ENCODE measurements around the gene PTPRU. TPM values are rescaled to one million over a fixed set of nuclear protein-coding genes. Genes with fewer than 3 reads are reported as not detected.

The PTPRU gene
- polyA plus RNA-seq, 1 of the 3 experiments (the other 2 are of a cell fraction) = 3.5 TPM

DNA sequence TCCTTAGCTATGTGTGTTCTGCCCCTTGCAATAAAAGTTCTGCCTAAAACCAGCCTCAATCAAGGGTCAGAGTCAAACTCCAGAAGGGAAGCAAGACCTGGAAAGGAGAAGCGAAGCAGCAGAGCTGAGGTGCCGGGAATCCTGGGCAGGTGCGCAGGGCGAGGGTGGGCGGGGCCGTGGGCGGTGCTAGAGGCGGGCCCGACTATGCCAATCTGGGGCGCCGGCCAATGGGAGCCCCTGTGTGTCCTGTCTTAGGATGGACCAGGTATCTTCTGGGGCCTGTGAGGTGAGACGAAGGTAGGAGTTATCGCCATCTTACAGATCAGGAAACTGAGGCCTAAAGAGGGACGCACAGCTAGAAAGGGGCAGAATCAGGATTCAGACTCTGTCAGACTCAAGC is 120.3 kb downstream of the PTPRU start:
- POLR2A ChIA-PET = no interaction called here

DNA sequence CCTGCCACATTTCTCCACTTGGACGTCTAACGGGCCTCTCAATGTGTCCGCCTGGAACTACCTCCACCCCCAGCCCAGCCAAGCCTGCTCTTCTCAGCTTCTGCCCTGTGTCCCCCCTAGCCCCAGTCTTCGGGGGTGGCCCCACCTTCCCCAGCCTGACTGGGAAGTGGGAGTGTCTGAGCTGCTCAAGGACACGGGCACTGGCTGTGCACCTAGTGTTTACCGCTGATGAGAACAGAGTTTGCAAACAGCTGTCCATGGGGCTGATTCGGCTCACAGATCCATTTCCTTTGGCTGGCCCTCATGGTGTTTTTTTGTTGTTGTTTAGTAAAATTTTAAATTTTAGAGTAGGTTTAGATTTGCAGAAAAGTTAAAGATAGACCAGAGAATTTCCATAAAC is 121.1 kb downstream of the PTPRU start:
- ChIA-PET POLR2A (no interaction called here), CTCF (interaction anchor here (0.6 kb wide), 1 partner anchor 30 kb away, joined by 3 read pairs; no protein-coding TSS in a partner anchor)
- 54% methylated on average over 7 of the region's 7 CpGs for WGBS (ENCODE audit: low lambda C conversion rate)

More for the DNA sequence above, 120.3 kb downstream of the PTPRU start:
- TF ChIP-seq CHD2 (IDR thresholded peaks at IDR 0.05; ENCODE audit: low read length, partially characterized antibody) (no peak), ELF1 (IDR thresholded peaks at IDR 0.05) (no peak)
- CTCF ChIA-PET = no interaction called here
- Histone ChIP-seq H3K27me3 (ENCODE audit: insufficient read depth) (no peaks in the 10 kb centered on the region), H3K4me2 (no peak overlapping the region), H3K27ac (ENCODE audit: low read depth in 2 of 2, low read length in 1 of 2) (no peak overlapping the region), H3K79me2 (ENCODE audit: insufficient read depth) (no peaks in the 10 kb centered on the region), H3K9ac (no peak overlapping the region), H3K4me1 (ENCODE audit: control insufficient read depth in 1 of 2, insufficient read depth in 2 of 2, low read depth in 1 of 2, low read length in 1 of 2) (no peaks in the 10 kb centered on the region; a peak in 1 of 4 replicates), H3K36me3 (replicated peaks in 1 of 2; ENCODE audit: control insufficient read depth in 1 of 2, insufficient read depth in 2 of 2, low read length in 1 of 2) (no peaks in the 10 kb centered on the region), H4K20me1 (ENCODE audit: insufficient read depth) (no peaks in the 10 kb centered on the region), H3F3A (replicated peaks; ENCODE audit: insufficient read depth) (no peaks in the 10 kb centered on the region), H3K9me3 (no peaks in the 10 kb centered on the region), H3K4me3 (ENCODE audit: low read depth in 2 of 2, low read length in 1 of 2) (no peak overlapping the region), H3K9me2 (no peaks in the 10 kb centered on the region), H2AFZ (ENCODE audit: low read depth) (no peak overlapping the region)
- 64% methylated on average over 11 of the region's 14 CpGs for WGBS (ENCODE audit: low lambda C conversion rate)
- DNase-seq = no peak

DNA sequence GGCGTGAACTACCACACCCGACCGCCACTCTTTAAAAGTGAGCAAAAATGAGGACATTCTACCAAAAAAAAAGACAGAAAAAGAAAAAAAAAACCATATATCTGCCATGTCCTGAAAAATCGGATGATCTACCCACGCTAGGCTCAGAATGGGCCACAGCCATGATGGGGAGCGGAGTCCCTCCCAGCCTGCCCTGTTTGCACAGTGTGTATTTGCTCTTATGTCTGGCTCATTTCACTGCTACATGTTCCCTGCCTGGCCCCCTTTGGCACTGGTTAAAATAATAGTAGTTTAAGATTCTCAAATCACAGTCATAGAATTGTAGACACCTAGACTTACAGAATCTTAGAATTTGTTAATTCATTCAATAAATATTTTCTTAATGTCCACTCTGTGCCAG is 121.9 kb downstream of the PTPRU start:
- Histone ChIP-seq H3K27me3 (ENCODE audit: insufficient read depth) (no peaks in the 10 kb centered on the region), H3K4me1 (ENCODE audit: control insufficient read depth in 1 of 2, insufficient read depth in 2 of 2, low read depth in 1 of 2, low read length in 1 of 2) (no peaks in the 10 kb centered on the region; a peak in 1 of 4 replicates), H3K9me3 (no peaks in the 10 kb centered on the region), H3K9me2 (no peaks in the 10 kb centered on the region), H3K27ac (ENCODE audit: low read depth in 2 of 2, low read length in 1 of 2) (no peak overlapping the region), H3K4me2 (no peak overlapping the region), H3F3A (replicated peaks; ENCODE audit: insufficient read depth) (no peaks in the 10 kb centered on the region), H3K9ac (no peak overlapping the region), H3K79me2 (ENCODE audit: insufficient read depth) (no peaks in the 10 kb centered on the region), H3K36me3 (replicated peaks in 1 of 2; ENCODE audit: control insufficient read depth in 1 of 2, insufficient read depth in 2 of 2, low read length in 1 of 2) (no peaks in the 10 kb centered on the region), H4K20me1 (ENCODE audit: insufficient read depth) (no peaks in the 10 kb centered on the region), H3K4me3 (ENCODE audit: low read depth in 2 of 2, low read length in 1 of 2) (no peak overlapping the region), H2AFZ (ENCODE audit: low read depth) (no peak overlapping the region)
- no peak for DNase-seq
- ChIA-PET CTCF (no interaction called here), POLR2A (no interaction called here)
- 56% methylated on average over 6 of the region's 6 CpGs for WGBS (ENCODE audit: low lambda C conversion rate)
- TF ChIP-seq NRF1 (IDR thresholded peaks at IDR 0.05; ENCODE audit: low read depth, low read length) (no peak), POLR2AphosphoS5 (IDR thresholded peaks at IDR 0.05; ENCODE audit: low read depth, low read length) (no peak), MXI1 (IDR thresholded peaks at IDR 0.05; ENCODE audit: low read depth, low read length) (no peak), TCF12 (IDR thresholded peaks at IDR 0.05) (no peak), GATA2 (CRISPR knock-in tag; IDR thresholded peaks at IDR 0.05) (no peak), SIN3A (IDR thresholded peaks at IDR 0.05; ENCODE audit: borderline replicate concordance, low read depth, low read length) (no peak), NFIC (IDR thresholded peaks at IDR 0.05; ENCODE audit: borderline replicate concordance) (no peak), EP300 (IDR thresholded peaks at IDR 0.05; ENCODE audit: borderline replicate concordance in 1 of 2, low read depth in 1 of 2, low read length in 1 of 2) (no peak), RCOR1 (IDR thresholded peaks at IDR 0.05; ENCODE audit: low read length) (no peak)
- TF ChIP-seq, protein P1, sequence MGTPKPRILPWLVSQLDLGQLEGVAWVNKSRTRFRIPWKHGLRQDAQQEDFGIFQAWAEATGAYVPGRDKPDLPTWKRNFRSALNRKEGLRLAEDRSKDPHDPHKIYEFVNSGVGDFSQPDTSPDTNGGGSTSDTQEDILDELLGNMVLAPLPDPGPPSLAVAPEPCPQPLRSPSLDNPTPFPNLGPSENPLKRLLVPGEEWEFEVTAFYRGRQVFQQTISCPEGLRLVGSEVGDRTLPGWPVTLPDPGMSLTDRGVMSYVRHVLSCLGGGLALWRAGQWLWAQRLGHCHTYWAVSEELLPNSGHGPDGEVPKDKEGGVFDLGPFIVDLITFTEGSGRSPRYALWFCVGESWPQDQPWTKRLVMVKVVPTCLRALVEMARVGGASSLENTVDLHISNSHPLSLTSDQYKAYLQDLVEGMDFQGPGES (IDR thresholded peaks at IDR 0.05; ENCODE audit: low read depth, low read length) = no peak
- TF ChIP-seq, protein P2, sequence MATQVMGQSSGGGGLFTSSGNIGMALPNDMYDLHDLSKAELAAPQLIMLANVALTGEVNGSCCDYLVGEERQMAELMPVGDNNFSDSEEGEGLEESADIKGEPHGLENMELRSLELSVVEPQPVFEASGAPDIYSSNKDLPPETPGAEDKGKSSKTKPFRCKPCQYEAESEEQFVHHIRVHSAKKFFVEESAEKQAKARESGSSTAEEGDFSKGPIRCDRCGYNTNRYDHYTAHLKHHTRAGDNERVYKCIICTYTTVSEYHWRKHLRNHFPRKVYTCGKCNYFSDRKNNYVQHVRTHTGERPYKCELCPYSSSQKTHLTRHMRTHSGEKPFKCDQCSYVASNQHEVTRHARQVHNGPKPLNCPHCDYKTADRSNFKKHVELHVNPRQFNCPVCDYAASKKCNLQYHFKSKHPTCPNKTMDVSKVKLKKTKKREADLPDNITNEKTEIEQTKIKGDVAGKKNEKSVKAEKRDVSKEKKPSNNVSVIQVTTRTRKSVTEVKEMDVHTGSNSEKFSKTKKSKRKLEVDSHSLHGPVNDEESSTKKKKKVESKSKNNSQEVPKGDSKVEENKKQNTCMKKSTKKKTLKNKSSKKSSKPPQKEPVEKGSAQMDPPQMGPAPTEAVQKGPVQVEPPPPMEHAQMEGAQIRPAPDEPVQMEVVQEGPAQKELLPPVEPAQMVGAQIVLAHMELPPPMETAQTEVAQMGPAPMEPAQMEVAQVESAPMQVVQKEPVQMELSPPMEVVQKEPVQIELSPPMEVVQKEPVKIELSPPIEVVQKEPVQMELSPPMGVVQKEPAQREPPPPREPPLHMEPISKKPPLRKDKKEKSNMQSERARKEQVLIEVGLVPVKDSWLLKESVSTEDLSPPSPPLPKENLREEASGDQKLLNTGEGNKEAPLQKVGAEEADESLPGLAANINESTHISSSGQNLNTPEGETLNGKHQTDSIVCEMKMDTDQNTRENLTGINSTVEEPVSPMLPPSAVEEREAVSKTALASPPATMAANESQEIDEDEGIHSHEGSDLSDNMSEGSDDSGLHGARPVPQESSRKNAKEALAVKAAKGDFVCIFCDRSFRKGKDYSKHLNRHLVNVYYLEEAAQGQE (IDR thresholded peaks at IDR 0.05; ENCODE audit: low read depth, low read length) = no peak

More for the DNA sequence above, 121.1 kb downstream of the PTPRU start:
- Histone ChIP-seq H3K27me3 (ENCODE audit: insufficient read depth) (no peaks in the 10 kb centered on the region), H3K4me3 (ENCODE audit: low read depth in 2 of 2, low read length in 1 of 2) (no peak overlapping the region), H3K9me3 (no peaks in the 10 kb centered on the region), H3K9ac (no peak overlapping the region), H3K27ac (ENCODE audit: low read depth in 2 of 2, low read length in 1 of 2) (no peak overlapping the region), H3K4me2 (no peak overlapping the region), H4K20me1 (ENCODE audit: insufficient read depth) (no peaks in the 10 kb centered on the region), H3K36me3 (replicated peaks in 1 of 2; ENCODE audit: control insufficient read depth in 1 of 2, insufficient read depth in 2 of 2, low read length in 1 of 2) (no peaks in the 10 kb centered on the region), H3F3A (replicated peaks; ENCODE audit: insufficient read depth) (no peaks in the 10 kb centered on the region), H2AFZ (ENCODE audit: low read depth) (no peak overlapping the region), H3K79me2 (ENCODE audit: insufficient read depth) (no peaks in the 10 kb centered on the region), H3K9me2 (no peaks in the 10 kb centered on the region), H3K4me1 (ENCODE audit: control insufficient read depth in 1 of 2, insufficient read depth in 2 of 2, low read depth in 1 of 2, low read length in 1 of 2) (no peaks in the 10 kb centered on the region; a peak in 1 of 4 replicates)
- DNase-seq = no peak
- TF ChIP-seq YY1 (IDR thresholded peaks at IDR 0.05; ENCODE audit: low read depth) = no peak
- TF ChIP-seq MEF2A (IDR thresholded peaks at IDR 0.05; ENCODE audit: borderline replicate concordance, low read depth) = no peak
- no peak for TF ChIP-seq FOXJ3 (CRISPR knock-in tag; IDR thresholded peaks at IDR 0.05)
- no peak for TF ChIP-seq ELF1 (IDR thresholded peaks at IDR 0.05)
- TF ChIP-seq FOXM1 (IDR thresholded peaks at IDR 0.05; ENCODE audit: low read depth) = no peak
- TF ChIP-seq FOSL2 (IDR thresholded peaks at IDR 0.05; ENCODE audit: borderline replicate concordance, low read depth) = no peak
- TF ChIP-seq EZH2phosphoT487 (IDR thresholded peaks at IDR 0.05; ENCODE audit: borderline replicate concordance, low read depth) = no peak
- TF ChIP-seq JUND (IDR thresholded peaks at IDR 0.05) = no peak
- TF ChIP-seq RCOR1 (IDR thresholded peaks at IDR 0.05; ENCODE audit: low read length) = no peak
- TF ChIP-seq RAD21 (IDR thresholded peaks at IDR 0.05; ENCODE audit: low read length) = no peak
- TF ChIP-seq SMC3 (IDR thresholded peaks at IDR 0.05; ENCODE audit: low read depth, low read length) = no peak
- no peak for TF ChIP-seq GATA2 (CRISPR knock-in tag; IDR thresholded peaks at IDR 0.05)
- TF ChIP-seq, protein P3, sequence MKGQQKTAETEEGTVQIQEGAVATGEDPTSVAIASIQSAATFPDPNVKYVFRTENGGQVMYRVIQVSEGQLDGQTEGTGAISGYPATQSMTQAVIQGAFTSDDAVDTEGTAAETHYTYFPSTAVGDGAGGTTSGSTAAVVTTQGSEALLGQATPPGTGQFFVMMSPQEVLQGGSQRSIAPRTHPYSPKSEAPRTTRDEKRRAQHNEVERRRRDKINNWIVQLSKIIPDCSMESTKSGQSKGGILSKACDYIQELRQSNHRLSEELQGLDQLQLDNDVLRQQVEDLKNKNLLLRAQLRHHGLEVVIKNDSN (IDR thresholded peaks at IDR 0.05; ENCODE audit: borderline replicate concordance, low read depth) = no peak
- TF ChIP-seq TAF1 (IDR thresholded peaks at IDR 0.05; ENCODE audit: borderline replicate concordance, low read depth, low read length) = no peak

Data from SK-N-SH (cell line).